Stimulated activated naive CD4-positive, alpha-beta T cell (primary cell): ENCODE data around the gene CRTC2.
"Not testable (repeated sequence)": the region's sequence is repeated elsewhere in the genome, so short reads cannot be mapped to it uniquely, and the experiment has no call there.

Experiments
- DNase-seq, 6 experiments: peaks; one replicate each; lab custom pipeline; 2025; lab: John Stamatoyannopoulos, UW

Gene CRTC2

GRCh38 chr1:153928245-153928644 is 30.2 kb downstream of the CRTC2 start:
- DNase-seq = no peak

- DNase-seq = no peak
Measured at GRCh38 chr1:153926405-153926804, 32.0 kb downstream of the CRTC2 start.

- DNase-seq = peak; percentile 98 to 100 (median 99)
Measured at GRCh38 chr1:153922972-153923925, 35.2 kb downstream of the CRTC2 start, which contains the start of gene GATAD2B. GATAD2B (minus strand) TSS chr1:153922972; CDS start chr1:153828347, 94,625 bp downstream.

- peak in 3 of 6 experiments; percentile 60 to 74 (median 67) for DNase-seq
Measured at GRCh38 chr1:153922076-153922971, 36.1 kb downstream of the CRTC2 start.

- DNase-seq = no peak
Measured at GRCh38 chr1:153921803-153922075, 36.7 kb downstream of the CRTC2 start.

- no peak for DNase-seq
Measured at GRCh38 chr1:153921080-153921802, 37.2 kb downstream of the CRTC2 start.

GRCh38 chr1:153919876-153920852 is 38.2 kb downstream of the CRTC2 start:
- DNase-seq = peak in 3 of 6 experiments; percentile 10 to 35 (median 23)

GRCh38 chr1:153916297-153916696 is 42.1 kb downstream of the CRTC2 start:
- no peak for DNase-seq

- no peak for DNase-seq
Measured at GRCh38 chr1:153912349-153912748, 46.1 kb downstream of the CRTC2 start.

GRCh38 chr1:153910560-153910959 is 47.9 kb downstream of the CRTC2 start:
- DNase-seq = not testable (repeated sequence)

- DNase-seq = no peak
Measured at GRCh38 chr1:153908071-153908470, 50.3 kb downstream of the CRTC2 start.

GRCh38 chr1:153907134-153907533 is 51.3 kb downstream of the CRTC2 start:
- DNase-seq = no peak

GRCh38 chr1:153906396-153906795 is 52.0 kb downstream of the CRTC2 start:
- DNase-seq = no peak

GRCh38 chr1:153905908-153906307 is 52.5 kb downstream of the CRTC2 start:
- DNase-seq = not testable (repeated sequence)

- DNase-seq = no peak
Measured at GRCh38 chr1:153903841-153904455, 54.5 kb downstream of the CRTC2 start.

GRCh38 chr1:153899509-153899908 is 58.9 kb downstream of the CRTC2 start:
- DNase-seq = no peak
